ENCODE results near the gene CHIT1. TPM values are rescaled to one million over a fixed set of nuclear protein-coding genes. Genes with fewer than 3 reads are reported as not detected.

Gene CHIT1
- total and polyA plus RNA-seq, 12 donors = 0.13 to 6.5 (median 0.60) TPM; not detected in 1

DNA sequence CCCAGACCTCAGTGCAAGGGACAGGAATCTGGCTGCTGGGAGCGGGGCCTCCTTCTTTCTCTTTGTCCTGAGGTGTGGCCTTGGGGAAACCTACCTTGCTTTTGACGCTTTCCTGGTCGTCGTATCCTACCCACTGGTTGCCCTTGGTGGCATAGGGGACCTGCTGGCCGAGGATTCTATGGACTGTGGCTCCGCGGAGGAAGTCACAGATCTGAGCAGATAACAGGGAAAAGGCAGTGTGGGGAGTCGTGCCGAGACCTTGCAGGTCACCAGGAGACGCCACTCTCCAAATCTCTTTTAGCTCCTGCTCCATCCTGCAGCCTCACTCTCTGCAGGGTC lies 49.8 kb downstream of the CHIT1 start:
- no peak for DNase-seq
- no peak for TF ChIP-seq POLR2A (IDR thresholded peaks at IDR 0.05)
- TF ChIP-seq, protein P1, sequence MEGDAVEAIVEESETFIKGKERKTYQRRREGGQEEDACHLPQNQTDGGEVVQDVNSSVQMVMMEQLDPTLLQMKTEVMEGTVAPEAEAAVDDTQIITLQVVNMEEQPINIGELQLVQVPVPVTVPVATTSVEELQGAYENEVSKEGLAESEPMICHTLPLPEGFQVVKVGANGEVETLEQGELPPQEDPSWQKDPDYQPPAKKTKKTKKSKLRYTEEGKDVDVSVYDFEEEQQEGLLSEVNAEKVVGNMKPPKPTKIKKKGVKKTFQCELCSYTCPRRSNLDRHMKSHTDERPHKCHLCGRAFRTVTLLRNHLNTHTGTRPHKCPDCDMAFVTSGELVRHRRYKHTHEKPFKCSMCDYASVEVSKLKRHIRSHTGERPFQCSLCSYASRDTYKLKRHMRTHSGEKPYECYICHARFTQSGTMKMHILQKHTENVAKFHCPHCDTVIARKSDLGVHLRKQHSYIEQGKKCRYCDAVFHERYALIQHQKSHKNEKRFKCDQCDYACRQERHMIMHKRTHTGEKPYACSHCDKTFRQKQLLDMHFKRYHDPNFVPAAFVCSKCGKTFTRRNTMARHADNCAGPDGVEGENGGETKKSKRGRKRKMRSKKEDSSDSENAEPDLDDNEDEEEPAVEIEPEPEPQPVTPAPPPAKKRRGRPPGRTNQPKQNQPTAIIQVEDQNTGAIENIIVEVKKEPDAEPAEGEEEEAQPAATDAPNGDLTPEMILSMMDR (IDR thresholded peaks at IDR 0.05) = no peak
- intact Hi-C loops (cut with DNase I) = no loop called here
- Histone ChIP-seq H3K36me3 (replicated peaks in 1 of 2) (no peaks in the 10 kb centered on the region), H3K4me1 (replicated peaks in 1 of 2) (peaks cover 4 to 14% of the 10 kb centered on the region in 2 donors), H3K9me3 (replicated peaks in 1 of 3) (no peaks in the 10 kb centered on the region), H3K27me3 (no peaks in the 10 kb centered on the region), H3K27ac (no peak overlapping the region), H3K4me3 (no peak overlapping the region)
- 90 to 98% (median 92%) methylated on average over 4 to 10 of the region's 10 CpGs for WGBS, 4 donors

- no peak for DNase-seq
- Histone ChIP-seq H3K9me3 (replicated peaks in 1 of 3) (no peaks in the 10 kb centered on the region), H3K4me3 (no peak overlapping the region), H3K4me1 (replicated peaks in 1 of 2) (peaks cover 4 to 14% of the 10 kb centered on the region in 2 donors), H3K27me3 (no peaks in the 10 kb centered on the region), H3K36me3 (replicated peaks in 1 of 2) (no peaks in the 10 kb centered on the region), H3K27ac (no peak overlapping the region)
- WGBS, 4 donors = 89 to 92% (median 91%) methylated on average over 7 to 14 of the region's 14 CpGs
- no peak for TF ChIP-seq POLR2A (IDR thresholded peaks at IDR 0.05)
- TF ChIP-seq, protein P1 (IDR thresholded peaks at IDR 0.05) = no peak
- intact Hi-C loops (cut with DNase I) = no loop called here
Measured at GRCh38 chr1:203178821-203179666, 50.4 kb downstream of the CHIT1 start.

GRCh38 chr1:203178083-203178482 lies 51.4 kb downstream of the CHIT1 start:
- WGBS, 4 donors = 62 to 68% (median 65%) methylated on average over 4 to 5 of the region's 5 CpGs
- no peak for DNase-seq
- no peaks in the 10 kb centered on the region for H3K27me3 ChIP-seq
- H3K4me1 ChIP-seq (replicated peaks in 1 of 2) = peaks cover 4 to 14% of the 10 kb centered on the region in 2 donors
- H3K9me3 ChIP-seq (replicated peaks in 1 of 3) = no peaks in the 10 kb centered on the region
- peak overlapping the region in 1 of 5 donors; percentile 50 for H3K27ac ChIP-seq
- H3K36me3 ChIP-seq (replicated peaks in 1 of 2) = no peaks in the 10 kb centered on the region
- intact Hi-C loops (cut with DNase I) = no loop called here
- H3K4me3 ChIP-seq = no peak overlapping the region
- no peak for TF ChIP-seq POLR2A (IDR thresholded peaks at IDR 0.05)
- TF ChIP-seq, protein P1 (IDR thresholded peaks at IDR 0.05) = no peak

DNA sequence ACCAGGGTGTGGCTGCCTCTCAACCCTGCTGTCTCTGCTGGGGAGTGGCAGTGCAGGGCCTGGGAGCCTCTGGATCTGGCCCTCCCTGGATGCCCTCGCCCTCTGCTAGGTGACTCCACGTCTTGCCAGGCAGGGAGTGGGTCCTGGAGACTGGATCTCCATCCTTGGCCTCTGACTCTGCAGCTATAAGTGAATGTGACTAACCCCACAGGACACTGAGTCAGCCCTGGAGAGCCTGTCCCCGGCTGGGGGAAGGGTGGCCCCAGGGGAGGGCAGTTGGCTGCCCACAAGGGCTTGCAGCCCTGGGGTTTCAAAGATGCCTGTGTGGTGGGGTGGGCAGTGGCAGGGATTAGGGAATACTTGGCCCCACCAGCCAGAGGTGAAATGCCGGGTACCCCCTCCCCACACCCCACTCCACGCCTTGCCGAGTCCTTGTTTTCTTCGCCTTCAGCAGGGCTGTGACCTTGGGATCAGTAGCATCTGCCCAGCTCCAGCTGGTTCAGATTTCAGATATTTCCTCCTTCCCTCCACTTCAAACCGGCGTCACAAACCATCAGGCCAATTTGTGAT lies 51.9 kb downstream of the CHIT1 start:
- peaks cover 4 to 14% of the 10 kb centered on the region in 2 donors for H3K4me1 ChIP-seq (replicated peaks in 1 of 2)
- H3K9me3 ChIP-seq (replicated peaks in 1 of 3) = no peaks in the 10 kb centered on the region
- H3K4me3 ChIP-seq = no peak overlapping the region
- H3K27ac ChIP-seq = peak overlapping the region in 1 of 5 donors; percentile 50
- 24 to 41% (median 38%) methylated on average over 6 to 9 of the region's 9 CpGs for WGBS, 4 donors
- DNase-seq = peak in 6 of 7 donors; percentile 36 to 65 (median 52)
- TF ChIP-seq, protein P1 (IDR thresholded peaks at IDR 0.05) = no peak
- TF ChIP-seq POLR2A (IDR thresholded peaks at IDR 0.05) = no peak
- intact Hi-C loops (cut with DNase I) = no loop called here
- no peaks in the 10 kb centered on the region for H3K36me3 ChIP-seq (replicated peaks in 1 of 2)
- H3K27me3 ChIP-seq = no peaks in the 10 kb centered on the region
